Hematopoietic multipotent progenitor cell treated with erythropoietin and hydrocortisone succinate and interleukin-3 and kit ligand, for 8 days (in vitro differentiated cells): Measurements from ENCODE around the gene ITGAL.
"Not testable (repeated sequence)": the region's sequence is repeated elsewhere in the genome, so short reads cannot be mapped to it uniquely, and the experiment has no call there.

Experiments used
- DNase-seq: peaks from one replicate; pipeline ENCODE4 v3.0.0-alpha.2; 2015

ITGAL gene

DNA sequence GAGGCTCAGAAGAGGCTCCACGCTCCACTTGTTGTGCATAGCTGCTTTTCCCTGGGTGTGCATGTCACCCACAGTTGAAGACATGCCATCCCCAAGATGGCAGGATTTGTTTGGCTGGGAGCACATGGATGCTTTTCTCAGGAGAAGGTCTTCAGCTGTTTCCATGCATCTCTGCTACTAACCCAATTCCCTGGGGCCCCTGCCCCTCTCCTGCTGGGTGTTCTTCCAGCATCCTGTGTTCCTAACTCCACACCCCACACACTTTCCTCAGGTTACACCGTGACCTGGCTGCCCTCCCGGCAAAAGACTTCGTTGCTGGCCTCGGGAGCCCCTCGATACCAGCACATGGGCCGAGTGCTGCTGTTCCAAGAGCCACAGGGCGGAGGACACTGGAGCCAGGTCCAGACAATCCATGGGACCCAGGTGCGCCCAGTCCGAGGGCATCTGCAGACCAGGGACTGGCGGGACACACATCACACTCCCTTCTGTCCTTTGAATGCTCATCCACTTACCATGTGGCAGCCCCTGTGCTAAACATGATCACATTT is 21.5 kb downstream of the ITGAL start:
- DNase-seq: no peak

DNA sequence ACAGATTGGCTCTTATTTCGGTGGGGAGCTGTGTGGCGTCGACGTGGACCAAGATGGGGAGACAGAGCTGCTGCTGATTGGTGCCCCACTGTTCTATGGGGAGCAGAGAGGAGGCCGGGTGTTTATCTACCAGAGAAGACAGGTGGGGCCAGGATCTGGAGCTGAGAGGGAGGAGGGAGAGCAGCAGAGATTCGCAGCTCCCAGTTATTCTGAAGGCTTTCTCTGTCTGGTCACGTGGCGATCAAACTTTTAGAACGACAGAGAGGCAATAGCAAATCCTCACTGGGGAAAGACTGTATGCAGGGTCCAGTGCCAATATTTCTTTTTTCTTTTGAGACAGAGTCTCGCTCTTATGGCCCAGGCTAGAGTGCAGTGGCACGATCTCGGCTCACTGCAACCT is 22.2 kb downstream of the ITGAL start:
- no peak for DNase-seq

DNA sequence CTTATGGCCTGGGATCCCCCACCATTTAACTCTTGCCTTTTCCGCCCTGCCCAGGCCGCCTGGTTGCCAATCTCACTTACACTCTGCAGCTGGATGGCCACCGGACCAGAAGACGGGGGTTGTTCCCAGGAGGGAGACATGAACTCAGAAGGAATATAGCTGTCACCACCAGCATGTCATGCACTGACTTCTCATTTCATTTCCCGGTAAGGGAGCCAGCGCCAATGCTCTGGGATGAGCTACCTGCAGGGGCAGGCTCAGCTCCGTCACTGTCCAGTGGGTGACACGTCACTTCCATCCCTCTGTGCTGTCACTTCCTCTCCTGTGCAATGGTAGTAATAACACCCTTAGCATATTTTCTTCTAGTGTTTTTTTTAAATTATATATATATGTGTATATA is 26.7 kb downstream of the ITGAL start:
- no peak for DNase-seq

DNA sequence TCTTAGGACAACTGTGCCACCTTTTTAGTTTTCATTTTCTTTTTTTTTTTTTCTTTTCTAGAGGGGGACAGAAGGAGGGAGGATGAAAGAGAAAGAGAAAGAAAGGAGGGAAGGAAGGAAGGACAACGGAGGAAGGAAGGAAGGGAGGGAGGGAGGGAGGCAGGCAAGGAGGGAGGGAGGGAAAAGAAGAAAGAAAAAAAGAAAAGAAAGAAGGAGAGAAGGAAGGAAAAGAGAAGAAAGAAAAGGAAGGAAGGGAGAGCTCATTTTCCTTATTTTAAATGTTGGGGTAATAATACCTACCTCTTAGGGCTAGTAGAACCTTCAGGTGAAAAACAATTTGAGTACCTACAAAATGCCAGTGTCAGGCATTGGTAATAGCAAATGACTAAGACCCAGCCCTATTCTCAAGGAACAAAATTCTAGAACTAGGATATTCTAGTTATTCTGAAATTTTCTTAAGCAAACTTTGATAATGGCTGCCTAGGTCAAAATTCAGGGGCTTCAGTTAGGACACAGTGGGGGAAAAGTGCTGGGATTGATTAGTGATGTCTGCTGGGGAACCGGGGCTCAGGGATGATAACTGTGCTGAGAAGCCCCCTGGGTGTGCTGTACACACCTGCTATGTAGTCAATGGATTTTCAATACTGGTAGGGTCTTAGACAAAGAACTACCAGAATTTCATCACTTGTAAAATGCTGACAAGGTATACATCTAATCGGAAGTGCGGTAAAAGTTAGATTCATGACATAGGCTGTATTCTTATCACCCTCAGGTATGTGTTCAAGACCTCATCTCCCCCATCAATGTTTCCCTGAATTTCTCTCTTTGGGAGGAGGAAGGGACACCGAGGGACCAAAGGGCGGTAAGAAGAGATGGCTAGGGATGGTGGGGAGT is 31.1 kb downstream of the ITGAL start:
- DNase-seq: no peak

DNA sequence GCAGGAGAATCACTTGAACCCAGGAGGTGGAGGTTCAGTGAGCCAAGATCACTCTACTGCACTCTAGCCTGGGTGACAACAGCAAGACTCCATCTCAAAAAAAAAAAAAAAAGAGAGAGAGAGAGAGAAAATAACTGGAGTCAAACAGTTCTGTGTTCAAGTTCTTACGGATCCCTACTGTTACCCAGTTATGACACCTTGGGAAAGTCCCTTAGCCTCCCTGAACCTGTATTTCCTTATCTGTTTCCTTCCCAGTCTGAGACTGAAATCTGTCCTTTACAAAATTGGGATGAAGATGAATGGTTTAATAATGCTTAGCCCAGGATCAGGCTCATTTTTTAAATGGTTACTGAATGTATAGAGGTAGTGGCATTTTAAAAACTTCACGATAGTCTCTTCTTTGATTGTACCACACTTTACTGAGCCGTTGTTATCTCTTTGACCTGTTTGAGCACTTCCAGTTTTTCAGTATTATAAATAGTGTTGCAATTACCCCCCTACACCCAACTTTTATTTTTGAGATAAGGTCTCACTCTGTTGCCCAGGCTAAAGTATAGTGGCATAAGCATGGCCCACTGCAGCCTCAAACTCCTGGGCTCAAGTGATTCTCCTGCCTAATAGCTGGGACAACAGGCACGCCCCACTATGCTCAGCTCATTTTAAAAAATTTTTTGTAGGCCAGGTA is 36.7 kb downstream of the ITGAL start:
- peak; percentile 67 for DNase-seq

DNA sequence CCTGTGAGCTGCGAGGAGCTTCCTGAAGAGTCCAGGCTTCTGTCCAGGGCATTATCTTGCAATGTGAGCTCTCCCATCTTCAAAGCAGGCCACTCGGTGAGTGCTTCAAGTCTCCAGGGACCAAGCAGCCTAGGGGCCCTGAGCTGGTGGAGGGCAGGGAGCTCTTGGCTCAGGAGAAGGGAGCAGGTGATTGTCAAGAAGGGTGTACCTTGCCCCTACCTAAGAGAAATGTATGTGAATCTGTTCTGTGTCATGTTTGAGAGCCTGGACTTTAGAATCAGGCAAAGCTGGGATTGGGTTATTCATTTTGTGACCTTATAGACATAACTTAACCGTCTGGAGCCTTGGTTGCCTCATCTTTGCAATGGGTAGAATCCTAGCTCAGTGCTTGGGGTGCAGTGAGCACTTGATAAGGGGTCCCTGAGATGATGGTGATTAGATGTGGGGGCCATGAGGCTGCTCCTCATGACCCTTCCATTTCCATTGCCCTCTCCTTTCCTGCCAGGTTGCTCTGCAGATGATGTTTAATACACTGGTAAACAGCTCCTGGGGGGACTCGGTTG is 37.9 kb downstream of the ITGAL start:
- DNase-seq: no peak

DNA sequence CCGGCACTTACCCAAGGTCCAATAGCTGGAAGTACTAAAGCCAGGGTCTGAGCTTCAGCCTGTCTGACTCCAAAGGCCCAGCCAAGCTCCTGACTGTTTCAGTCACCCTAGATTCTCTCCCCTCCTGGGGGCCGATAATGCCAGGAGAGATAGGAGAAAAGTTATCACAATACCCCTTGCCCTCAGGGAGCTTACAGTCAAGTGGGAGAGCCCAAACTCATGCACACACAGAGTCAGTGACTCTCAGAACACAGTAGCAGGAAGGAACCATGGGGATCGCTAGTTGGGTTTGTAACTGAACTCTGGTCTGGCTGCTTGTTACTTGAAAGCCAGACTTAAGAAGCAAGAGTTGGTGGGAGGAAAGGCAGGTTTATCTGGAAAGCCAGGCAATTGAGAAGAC is 39.0 kb downstream of the ITGAL start:
- DNase-seq: no peak

DNA sequence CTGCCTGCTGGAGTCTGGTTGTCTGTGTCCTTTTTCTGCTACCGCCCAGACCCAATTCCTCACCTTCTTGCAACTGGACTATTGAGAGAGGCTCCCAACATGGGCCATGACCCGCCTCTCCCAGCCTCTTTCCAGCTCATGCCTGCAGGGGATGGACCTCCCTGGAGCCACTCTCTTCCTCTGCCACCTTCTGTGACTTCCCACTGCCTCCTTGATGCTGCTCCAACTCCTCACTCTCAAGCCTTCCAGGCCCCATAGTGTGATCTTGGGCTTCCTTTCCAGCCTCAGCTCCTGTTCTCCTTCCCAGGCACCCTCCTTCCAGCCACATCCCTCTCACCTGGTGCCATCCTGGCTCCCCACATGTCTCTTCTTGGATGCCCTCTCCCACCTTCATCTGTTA is 42.7 kb downstream of the ITGAL start:
- no peak for DNase-seq

DNA sequence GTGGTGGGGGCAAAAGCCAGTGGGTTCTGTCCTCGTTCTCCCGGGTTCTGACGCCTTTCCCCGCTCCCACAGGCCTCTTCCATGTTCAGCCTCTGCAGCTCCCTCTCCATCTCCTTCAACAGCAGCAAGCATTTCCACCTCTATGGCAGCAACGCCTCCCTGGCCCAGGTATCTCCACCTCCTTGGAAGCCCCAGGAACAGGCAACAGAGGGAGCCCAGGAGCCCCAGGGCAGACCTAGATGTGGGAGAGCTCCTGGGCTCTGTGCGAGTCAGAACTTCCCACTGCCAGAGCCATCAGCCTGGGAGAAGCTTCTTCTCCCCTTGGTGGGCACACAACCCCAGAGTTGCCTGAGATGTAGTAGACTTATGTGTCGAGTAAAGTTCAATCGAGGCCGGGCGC is 46.0 kb downstream of the ITGAL start:
- DNase-seq: no peak

DNA sequence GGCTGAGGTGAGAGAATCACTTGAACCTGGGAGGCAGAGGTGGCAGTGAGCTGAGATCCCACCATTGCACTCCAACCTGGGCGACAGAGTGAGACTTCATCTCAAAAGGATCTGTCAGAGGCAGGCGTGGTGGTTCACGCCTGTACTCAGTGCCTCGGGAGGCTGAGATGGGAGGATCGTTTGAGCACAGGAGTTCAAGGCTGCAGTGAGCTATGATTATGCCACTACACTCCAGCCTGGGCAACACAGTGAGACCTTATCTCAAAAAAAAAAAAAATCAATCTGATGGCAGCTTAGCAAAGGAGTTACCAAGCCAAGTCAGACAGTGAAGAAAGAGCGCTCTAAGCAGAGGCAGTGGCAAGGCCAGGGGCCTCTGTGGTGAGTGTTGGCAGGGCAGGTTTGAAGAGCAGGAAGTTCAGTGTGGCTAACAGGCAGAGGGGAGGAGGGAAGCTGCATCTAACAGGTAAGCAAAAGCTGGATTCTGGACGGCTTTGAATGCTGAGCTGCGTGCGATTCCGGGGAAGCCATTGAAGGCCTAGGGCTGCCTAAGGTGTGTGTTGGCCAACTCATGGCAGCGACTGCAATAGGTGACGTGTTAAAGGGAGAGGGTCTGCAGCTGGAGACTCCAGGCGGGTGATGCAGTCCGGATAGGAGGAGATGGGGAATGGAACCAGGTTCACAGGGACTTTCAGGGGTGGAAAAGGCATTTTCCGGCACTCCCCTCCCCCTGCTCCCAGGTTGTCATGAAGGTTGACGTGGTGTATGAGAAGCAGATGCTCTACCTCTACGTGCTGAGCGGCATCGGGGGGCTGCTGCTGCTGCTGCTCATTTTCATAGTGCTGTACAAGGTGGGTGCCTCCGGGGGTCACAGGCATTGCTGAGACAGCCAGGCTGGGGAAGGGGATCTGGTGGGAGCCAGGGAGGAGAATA is 46.8 kb downstream of the ITGAL start:
- DNase-seq: no peak

DNA sequence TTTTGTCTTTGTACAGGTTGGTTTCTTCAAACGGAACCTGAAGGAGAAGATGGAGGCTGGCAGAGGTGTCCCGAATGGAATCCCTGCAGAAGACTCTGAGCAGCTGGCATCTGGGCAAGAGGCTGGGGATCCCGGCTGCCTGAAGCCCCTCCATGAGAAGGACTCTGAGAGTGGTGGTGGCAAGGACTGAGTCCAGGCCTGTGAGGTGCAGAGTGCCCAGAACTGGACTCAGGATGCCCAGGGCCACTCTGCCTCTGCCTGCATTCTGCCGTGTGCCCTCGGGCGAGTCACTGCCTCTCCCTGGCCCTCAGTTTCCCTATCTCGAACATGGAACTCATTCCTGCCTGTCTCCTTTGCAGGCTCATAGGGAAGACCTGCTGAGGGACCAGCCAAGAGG is 48.9 kb downstream of the ITGAL start:
- no peak for DNase-seq

DNA sequence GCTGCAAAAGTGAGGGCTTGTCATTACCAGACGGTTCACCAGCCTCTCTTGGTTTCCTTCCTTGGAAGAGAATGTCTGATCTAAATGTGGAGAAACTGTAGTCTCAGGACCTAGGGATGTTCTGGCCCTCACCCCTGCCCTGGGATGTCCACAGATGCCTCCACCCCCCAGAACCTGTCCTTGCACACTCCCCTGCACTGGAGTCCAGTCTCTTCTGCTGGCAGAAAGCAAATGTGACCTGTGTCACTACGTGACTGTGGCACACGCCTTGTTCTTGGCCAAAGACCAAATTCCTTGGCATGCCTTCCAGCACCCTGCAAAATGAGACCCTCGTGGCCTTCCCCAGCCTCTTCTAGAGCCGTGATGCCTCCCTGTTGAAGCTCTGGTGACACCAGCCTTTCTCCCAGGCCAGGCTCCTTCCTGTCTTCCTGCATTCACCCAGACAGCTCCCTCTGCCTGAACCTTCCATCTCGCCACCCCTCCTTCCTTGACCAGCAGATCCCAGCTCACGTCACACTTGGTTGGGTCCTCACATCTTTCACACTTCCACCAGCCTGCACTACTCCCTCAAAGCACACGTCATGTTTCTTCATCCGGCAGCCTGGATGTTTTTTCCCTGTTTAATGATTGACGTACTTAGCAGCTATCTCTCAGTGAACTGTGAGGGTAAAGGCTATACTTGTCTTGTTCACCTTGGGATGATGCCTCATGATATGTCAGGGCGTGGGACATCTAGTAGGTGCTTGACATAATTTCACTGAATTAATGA is 49.5 kb downstream of the ITGAL start:
- peak; percentile 46 for DNase-seq

DNA sequence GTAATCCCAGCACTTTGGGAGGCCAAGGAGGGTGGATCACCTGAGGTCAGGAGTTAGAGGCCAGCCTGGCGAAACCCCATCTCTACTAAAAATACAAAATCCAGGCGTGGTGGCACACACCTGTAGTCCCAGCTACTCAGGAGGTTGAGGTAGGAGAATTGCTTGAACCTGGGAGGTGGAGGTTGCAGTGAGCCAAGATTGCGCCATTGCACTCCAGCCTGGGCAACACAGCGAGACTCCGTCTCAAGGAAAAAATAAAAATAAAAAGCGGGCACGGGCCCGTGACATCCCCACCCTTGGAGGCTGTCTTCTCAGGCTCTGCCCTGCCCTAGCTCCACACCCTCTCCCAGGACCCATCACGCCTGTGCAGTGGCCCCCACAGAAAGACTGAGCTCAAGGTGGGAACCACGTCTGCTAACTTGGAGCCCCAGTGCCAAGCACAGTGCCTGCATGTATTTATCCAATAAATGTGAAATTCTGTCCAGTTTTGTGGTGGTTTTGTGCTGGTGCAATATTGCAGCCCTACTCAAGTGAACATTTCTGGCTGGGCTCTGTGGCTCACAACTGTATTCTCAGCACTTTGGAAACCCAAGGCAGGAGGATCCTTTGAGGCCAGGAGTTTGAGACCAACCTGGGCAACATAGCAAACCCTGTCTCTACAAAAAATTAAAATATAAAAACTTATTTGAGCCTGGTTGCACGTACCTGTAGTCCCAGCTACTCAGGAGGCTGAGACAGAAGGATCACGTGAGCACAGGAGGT is 50.3 kb downstream of the ITGAL start:
- DNase-seq: not testable (repeated sequence)

DNA sequence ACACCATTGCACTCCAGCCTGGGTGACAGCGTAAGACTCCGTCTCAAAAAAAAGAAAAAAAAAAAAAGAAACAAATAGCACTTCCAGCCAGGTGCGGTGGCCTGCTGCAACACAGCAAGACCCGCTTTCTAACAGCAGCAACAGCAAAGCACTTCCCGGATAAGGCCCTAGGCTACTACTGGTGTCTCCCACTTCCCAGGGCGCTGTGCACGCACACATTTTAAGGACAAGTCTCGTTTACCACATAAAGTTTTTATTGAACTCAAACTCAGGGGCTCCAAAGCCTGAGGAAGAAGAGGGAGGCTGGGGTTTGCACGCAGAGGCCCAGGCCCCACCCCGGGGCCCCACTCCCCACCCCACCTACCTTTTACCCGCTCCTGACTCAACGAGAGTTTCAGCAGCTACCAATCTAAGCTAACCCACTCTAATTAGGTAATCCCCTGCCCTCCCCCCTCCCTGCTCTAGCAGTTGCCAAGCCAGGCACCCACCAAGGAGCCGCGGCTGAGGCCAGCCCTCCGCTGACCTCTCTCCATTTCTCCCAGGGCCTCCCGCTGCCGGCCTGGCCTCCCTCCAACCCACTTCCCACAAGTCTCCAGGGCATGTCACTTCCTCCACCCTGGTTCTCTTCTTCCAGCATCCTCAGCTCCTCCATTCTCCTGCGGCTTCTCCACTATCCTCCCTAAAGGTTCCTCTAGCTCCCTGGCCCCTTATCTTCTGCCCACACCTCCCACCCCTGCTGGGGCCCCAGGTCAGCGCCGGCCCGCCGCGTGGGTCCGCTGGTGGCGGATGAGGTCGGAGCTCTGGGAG is 51.4 kb downstream of the ITGAL start:
- no peak for DNase-seq

DNA sequence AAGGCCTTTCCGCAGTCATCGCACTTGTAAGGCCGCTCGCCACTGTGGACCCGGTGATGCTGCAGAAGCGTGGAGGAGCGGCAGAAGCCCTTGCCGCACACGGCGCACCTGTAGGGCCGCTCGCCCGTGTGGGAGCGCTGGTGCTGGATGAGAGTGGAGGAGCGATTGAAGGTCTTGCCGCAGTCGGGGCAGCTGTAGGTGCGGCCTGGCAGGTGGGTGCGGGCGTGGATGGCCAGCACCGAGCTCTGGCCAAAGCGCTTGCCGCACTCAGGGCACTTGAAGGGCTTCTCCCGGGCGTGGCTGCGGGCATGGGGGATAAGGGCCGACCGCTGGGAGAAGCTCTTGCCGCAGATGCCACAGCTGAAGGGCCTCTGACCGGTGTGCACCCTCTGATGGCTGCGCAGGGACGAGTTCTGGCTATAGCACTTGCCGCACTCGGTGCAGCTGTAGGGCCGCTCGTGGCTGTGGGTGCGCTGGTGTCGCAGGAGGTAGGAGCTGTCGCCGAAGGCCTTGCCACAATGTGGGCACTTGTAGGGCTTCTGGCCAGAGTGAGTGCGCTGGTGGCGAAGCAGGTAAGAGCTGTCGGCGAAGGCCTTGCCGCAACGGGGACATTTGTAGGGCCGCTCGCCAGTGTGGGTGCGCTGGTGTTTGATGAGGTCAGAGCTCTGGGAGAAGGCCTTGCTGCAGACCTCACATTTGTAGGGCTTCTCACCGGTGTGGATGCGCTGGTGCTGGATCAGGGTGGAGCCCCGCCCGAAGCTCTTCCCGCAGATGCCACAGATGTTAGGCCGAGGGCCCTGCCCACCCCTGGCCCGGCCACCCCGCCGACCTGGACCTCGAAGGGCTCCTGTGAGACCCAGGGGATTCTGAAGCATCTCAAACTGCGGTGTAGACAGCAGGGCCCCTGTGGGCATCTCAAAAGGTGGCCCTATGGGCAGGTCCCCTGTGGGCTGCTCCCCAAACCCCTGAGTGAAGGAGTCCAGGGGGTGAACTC is 52.3 kb downstream of the ITGAL start:
- no peak for DNase-seq

DNA sequence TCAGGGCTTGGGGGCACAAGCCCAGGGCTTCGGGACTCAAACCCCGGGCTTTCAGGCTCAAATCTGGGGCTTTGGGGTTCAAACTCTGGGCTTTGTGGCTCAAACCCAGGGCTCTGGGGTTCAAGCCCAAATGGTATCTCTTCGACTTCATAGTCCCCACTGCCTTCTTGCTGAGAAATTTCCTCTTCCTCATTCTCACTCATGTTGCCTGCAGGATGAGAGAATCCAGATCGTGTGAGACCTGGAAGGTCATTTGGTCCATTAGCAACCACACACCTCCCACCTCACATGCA is 53.2 kb downstream of the ITGAL start:
- DNase-seq: no peak

DNA sequence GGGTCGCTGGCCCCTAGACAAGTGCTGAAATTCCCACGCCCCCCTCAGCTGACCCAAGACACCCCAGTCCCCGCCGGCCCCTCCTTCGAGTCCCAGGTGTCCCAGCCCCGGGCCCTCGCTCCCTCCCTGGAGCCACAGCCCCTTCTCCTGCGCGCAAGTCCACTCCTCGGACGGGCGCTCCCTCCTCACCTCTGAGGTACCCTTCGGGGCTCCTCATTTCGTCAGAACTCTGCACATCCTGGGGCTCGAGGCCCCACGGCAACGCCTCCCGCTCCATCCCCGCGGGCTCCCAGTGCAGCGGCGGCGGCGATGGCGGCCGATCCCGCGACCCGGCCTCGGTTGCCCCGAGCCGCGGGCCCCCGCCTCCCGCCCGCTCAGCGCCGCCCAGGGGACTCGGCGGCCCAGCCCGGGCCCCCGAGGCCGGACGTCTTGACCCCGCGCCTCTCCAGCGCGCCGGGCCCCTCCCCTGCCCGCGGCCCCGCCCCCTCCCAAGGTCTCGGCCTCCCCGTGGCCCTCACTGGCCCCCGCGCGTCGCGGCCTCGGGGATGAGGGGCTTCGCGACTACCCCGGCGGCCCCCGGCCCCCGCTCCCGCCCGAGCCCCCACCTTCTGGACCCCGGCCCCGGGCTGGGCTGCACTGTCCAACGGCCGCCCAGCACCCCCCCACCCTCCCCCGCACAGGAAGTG is 53.7 kb downstream of the ITGAL start, which contains the start of gene ZNF768:
ZNF768 (minus strand) TSS at position 430 of the 686 bp plus-strand sequence; CDS start at position 277, 153 bp downstream.
- DNase-seq: no peak
